GM12864 (cell line): ENCODE measurements around the gene SMIM30.

Experiments
- DNase-seq: peaks from one replicate; pipeline ENCODE4 v3.0.0-alpha.2; 2011; ENCODE audit warnings: low read depth
- H3K4me3 ChIP-seq: 2 replicates; pipeline ENCODE4 v1.5.1; 2011; ENCODE audit warnings: mild to moderate bottlenecking, low read depth, low read length, control low read depth
- CTCF ChIP-seq: IDR thresholded peaks from 2 replicates; pipeline ENCODE4 v1.5.1; 2011; ENCODE audit warnings: low read depth, mild to moderate bottlenecking, moderate library complexity, low read length, control low read depth, inconsistent platforms; ENCODE audit errors: missing control alignments

Gene SMIM30

GRCh38 chr7:113087071-113087998 lies 31.0 kb downstream of the SMIM30 start:
- no peak for DNase-seq
- no peak overlapping the region for H3K4me3 ChIP-seq
- no peak for TF ChIP-seq CTCF

GRCh38 chr7:113086431-113086888 lies 31.9 kb downstream of the SMIM30 start, which contains the start of gene GPR85:
Gene GPR85, minus strand, starts transcription at chr7:113086827. Its CDS starts 2,106 bp downstream, at chr7:113084721.
- no peak for DNase-seq
- H3K4me3 ChIP-seq = peak within 1 kb of the TSS; percentile 29; the same call in 1 of the 2 replicates
- TF ChIP-seq CTCF = no peak

GRCh38 chr7:113085781-113086390 lies 32.5 kb downstream of the SMIM30 start:
- no peak for TF ChIP-seq CTCF
- DNase-seq = no peak

GRCh38 chr7:113084496-113085172 lies 33.7 kb downstream of the SMIM30 start:
- no peak for DNase-seq
- H3K4me3 ChIP-seq = no peak overlapping the region
- no peak for TF ChIP-seq CTCF

More at GRCh38 chr7:113085781-113086390, 32.5 kb downstream of the SMIM30 start:
- H3K4me3 ChIP-seq = no peak overlapping the region

- no peak for DNase-seq
- no peak overlapping the region for H3K4me3 ChIP-seq
- TF ChIP-seq CTCF = no peak
Observed at GRCh38 chr7:113083816-113084495, 34.4 kb downstream of the SMIM30 start.

GRCh38 chr7:113083132-113083815 lies 35.1 kb downstream of the SMIM30 start:
- DNase-seq = no peak
- H3K4me3 ChIP-seq = no peak overlapping the region
- TF ChIP-seq CTCF = no peak
